ENCODE measurements around the gene IL21. TPM values are rescaled to one million over a fixed set of nuclear protein-coding genes. Genes with fewer than 3 reads are reported as not detected.

Gene IL21
- total and polyA plus RNA-seq, 2 donors (not counting 1 experiment from before 2014, with no cell fraction given) = not detected

DNA sequence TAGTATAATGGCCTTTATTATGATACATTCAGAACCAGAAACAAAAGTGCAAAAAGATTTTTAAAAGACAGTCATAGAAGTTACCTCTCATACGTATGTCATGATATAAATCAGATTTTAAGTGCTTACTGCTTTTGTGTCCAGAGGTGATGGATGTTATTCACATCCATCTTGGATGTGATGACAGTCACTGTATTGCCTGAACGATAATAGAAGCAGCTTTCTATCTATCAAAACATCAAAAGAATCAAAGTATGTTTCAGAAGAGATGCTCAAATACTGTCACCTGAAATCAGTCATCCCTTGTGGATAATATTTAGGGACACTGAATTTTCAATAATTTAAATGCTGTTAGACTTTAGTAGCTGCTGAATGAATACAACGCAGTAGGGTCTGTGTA is 26.8 kb upstream of the IL21 start:
- Histone ChIP-seq H3K4me3 (ENCODE audit: control extremely low read depth in 1 of 5, extremely low read depth in 1 of 5, insufficient read depth in 1 of 5, low read depth in 2 of 5, low read length in 4 of 5) (no peak overlapping the region), H3K36me3 (replicated peaks in 1 of 2; ENCODE audit: control extremely low read depth in 1 of 2, control insufficient read depth in 1 of 2, extremely low read depth in 1 of 2, insufficient read depth in 2 of 2, low read length in 1 of 2) (no peaks in the 10 kb centered on the region), H3K27me3 (replicated peaks in 1 of 4; ENCODE audit: control extremely low read depth in 1 of 4, control insufficient read depth in 3 of 4, insufficient read depth in 4 of 4, low read length in 3 of 4) (no peaks in the 10 kb centered on the region), H3K4me1 (ENCODE audit: control insufficient read depth in 2 of 2, insufficient read depth in 2 of 2, low read length in 2 of 2) (no peaks in the 10 kb centered on the region), H2AFZ (ENCODE audit: insufficient read depth, low read depth, low read length, poor library complexity, severe bottlenecking) (no peak overlapping the region), H3K79me2 (ENCODE audit: control insufficient read depth, insufficient read depth, low read length) (no peaks in the 10 kb centered on the region), H3K9ac (ENCODE audit: low read length) (no peak overlapping the region), H3K4me2 (replicated peaks; ENCODE audit: low read depth, low read length, poor library complexity, severe bottlenecking) (no peak overlapping the region), H4K20me1 (ENCODE audit: control insufficient read depth, insufficient read depth, low read length, poor library complexity, severe bottlenecking) (no peaks in the 10 kb centered on the region), H3K27ac (ENCODE audit: low read length in 2 of 2) (no peak overlapping the region), H3K9me3 (ENCODE audit: control extremely low read depth in 1 of 3, control insufficient read depth in 2 of 3, insufficient read depth in 1 of 3, low read length in 2 of 3) (no peaks in the 10 kb centered on the region)
- no CpG with 5 or more reads among the region's 3 CpGs for WGBS (ENCODE audit: insufficient coverage)
- Mint-ChIP-seq H3K4me1 (no peaks in the 10 kb centered on the region), H3K9me3 (ENCODE audit: insufficient read depth) (no peaks in the 10 kb centered on the region), H3K27ac (no peak overlapping the region), H3K27me3 (peaks cover 6% of the 10 kb centered on the region), H3K4me3 (no peak overlapping the region)
- POLR2A ChIA-PET = no interaction called here
- intact Hi-C loops (cut with micrococcal nuclease) = no loop called here
- TF ChIP-seq, protein P1, sequence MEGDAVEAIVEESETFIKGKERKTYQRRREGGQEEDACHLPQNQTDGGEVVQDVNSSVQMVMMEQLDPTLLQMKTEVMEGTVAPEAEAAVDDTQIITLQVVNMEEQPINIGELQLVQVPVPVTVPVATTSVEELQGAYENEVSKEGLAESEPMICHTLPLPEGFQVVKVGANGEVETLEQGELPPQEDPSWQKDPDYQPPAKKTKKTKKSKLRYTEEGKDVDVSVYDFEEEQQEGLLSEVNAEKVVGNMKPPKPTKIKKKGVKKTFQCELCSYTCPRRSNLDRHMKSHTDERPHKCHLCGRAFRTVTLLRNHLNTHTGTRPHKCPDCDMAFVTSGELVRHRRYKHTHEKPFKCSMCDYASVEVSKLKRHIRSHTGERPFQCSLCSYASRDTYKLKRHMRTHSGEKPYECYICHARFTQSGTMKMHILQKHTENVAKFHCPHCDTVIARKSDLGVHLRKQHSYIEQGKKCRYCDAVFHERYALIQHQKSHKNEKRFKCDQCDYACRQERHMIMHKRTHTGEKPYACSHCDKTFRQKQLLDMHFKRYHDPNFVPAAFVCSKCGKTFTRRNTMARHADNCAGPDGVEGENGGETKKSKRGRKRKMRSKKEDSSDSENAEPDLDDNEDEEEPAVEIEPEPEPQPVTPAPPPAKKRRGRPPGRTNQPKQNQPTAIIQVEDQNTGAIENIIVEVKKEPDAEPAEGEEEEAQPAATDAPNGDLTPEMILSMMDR (IDR thresholded peaks at IDR 0.05) = no peak
- TF ChIP-seq EZH2 (IDR thresholded peaks at IDR 0.05; ENCODE audit: borderline replicate concordance, insufficient read depth, low read depth, low read length, poor library complexity, severe bottlenecking) = no peak
- no peak for DNase-seq
- ATAC-seq (ENCODE audit: low read depth) = no peak
- CTCF ChIA-PET = no interaction called here

DNA sequence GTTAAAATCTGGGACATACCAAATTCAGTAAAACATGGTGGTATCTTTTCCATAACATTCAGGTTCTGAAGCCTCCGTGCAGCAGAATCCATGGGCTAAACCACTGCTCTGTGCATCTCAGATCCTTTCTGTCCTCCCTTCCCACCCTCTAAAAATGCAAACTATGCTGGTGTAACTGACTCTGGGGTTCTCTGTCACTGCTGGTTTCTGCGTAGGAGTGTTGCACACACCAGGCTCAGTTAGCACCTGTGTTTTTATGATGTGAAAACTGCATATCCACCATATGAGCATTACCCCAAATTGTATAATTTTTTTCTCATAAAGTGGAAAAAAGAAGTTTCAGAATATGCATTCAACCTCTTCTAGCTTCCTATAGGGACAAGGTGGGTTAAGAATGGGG is 22.4 kb upstream of the IL21 start:
- H3K4me3 ChIP-seq (ENCODE audit: control extremely low read depth in 1 of 5, extremely low read depth in 1 of 5, insufficient read depth in 1 of 5, low read depth in 2 of 5, low read length in 4 of 5) = no peak overlapping the region
- ATAC-seq (ENCODE audit: low read depth) = no peak
- H3K27ac ChIP-seq (ENCODE audit: low read length in 2 of 2) = no peak overlapping the region
- no peaks in the 10 kb centered on the region for H3K4me1 Mint-ChIP-seq
- no peaks in the 10 kb centered on the region for H3K9me3 Mint-ChIP-seq (ENCODE audit: insufficient read depth)
- WGBS (ENCODE audit: insufficient coverage) = 60% methylated on average over 1 of the region's 2 CpGs
- no peaks in the 10 kb centered on the region for H3K27me3 ChIP-seq (replicated peaks in 1 of 4; ENCODE audit: control extremely low read depth in 1 of 4, control insufficient read depth in 3 of 4, insufficient read depth in 4 of 4, low read length in 3 of 4)
- no peaks in the 10 kb centered on the region for H3K79me2 ChIP-seq (ENCODE audit: control insufficient read depth, insufficient read depth, low read length)
- intact Hi-C loops (cut with micrococcal nuclease) = no loop called here
- H3K36me3 ChIP-seq (replicated peaks in 1 of 2; ENCODE audit: control extremely low read depth in 1 of 2, control insufficient read depth in 1 of 2, extremely low read depth in 1 of 2, insufficient read depth in 2 of 2, low read length in 1 of 2) = no peaks in the 10 kb centered on the region
- peaks cover 6% of the 10 kb centered on the region for H3K27me3 Mint-ChIP-seq
- ChIA-PET POLR2A (no interaction called here), CTCF (no interaction called here)
- no peak overlapping the region for H3K27ac Mint-ChIP-seq
- H3K9me3 ChIP-seq (ENCODE audit: control extremely low read depth in 1 of 3, control insufficient read depth in 2 of 3, insufficient read depth in 1 of 3, low read length in 2 of 3) = no peaks in the 10 kb centered on the region
- no peak overlapping the region for H3K4me3 Mint-ChIP-seq
- no peaks in the 10 kb centered on the region for H3K4me1 ChIP-seq (ENCODE audit: control insufficient read depth in 2 of 2, insufficient read depth in 2 of 2, low read length in 2 of 2)
- TF ChIP-seq, protein P1 (IDR thresholded peaks at IDR 0.05) = no peak
- TF ChIP-seq EZH2 (IDR thresholded peaks at IDR 0.05; ENCODE audit: borderline replicate concordance, insufficient read depth, low read depth, low read length, poor library complexity, severe bottlenecking) = no peak
- no peak overlapping the region for H3K4me2 ChIP-seq (replicated peaks; ENCODE audit: low read depth, low read length, poor library complexity, severe bottlenecking)
- no peak overlapping the region for H2AFZ ChIP-seq (ENCODE audit: insufficient read depth, low read depth, low read length, poor library complexity, severe bottlenecking)
- no peak for DNase-seq
- no peak overlapping the region for H3K9ac ChIP-seq (ENCODE audit: low read length)
- no peaks in the 10 kb centered on the region for H4K20me1 ChIP-seq (ENCODE audit: control insufficient read depth, insufficient read depth, low read length, poor library complexity, severe bottlenecking)
